Stimulated activated naive B cell treated with anti-CD40 and anti-IgM and Interleukin-4, amounts not matched to agents 10 μg/mL and 1 μg/mL and 100 μg/mL, for 72 hours (primary cell): ENCODE measurements around the gene AP2B1.

ENCODE experiments used
- ATAC-seq, 2 donors: fragments of 150-1000 bp; cut with Tn5 transposase; replicated peaks; 2 replicates each; pipeline ENCODE4 v1.10.0; 2021; ENCODE audit warnings: moderate library complexity in 1 of 2
- DNase-seq: peaks from one replicate; pipeline ENCODE4 v3.0.0; 2021
- H3K27ac Mint-ChIP-seq: one replicate; pipeline ENCODE4 v1.8.0; 2022; ENCODE audit warnings: mild to moderate bottlenecking, mixed read lengths
- H3K27me3 Mint-ChIP-seq, 2 donors: one replicate each; pipeline ENCODE4 v1.8.0; 2022; ENCODE audit warnings: mixed read lengths in 2 of 2
- H3K36me3 Mint-ChIP-seq, 2 donors: one replicate each; pipeline ENCODE4 v1.8.0; 2022; ENCODE audit warnings: mixed read lengths in 2 of 2, mild to moderate bottlenecking in 1 of 2
- H3K4me1 Mint-ChIP-seq, 2 donors: one replicate each; pipeline ENCODE4 v1.8.0; 2022; ENCODE audit warnings: mixed read lengths in 2 of 2, mild to moderate bottlenecking in 1 of 2
- H3K4me3 Mint-ChIP-seq, 2 donors: one replicate each; pipeline ENCODE4 v1.8.0; 2022; ENCODE audit warnings: mild to moderate bottlenecking in 2 of 2, mixed read lengths in 2 of 2, moderate library complexity in 1 of 2
- H3K9me3 Mint-ChIP-seq, 2 donors: one replicate each; pipeline ENCODE4 v1.8.0; 2022; ENCODE audit warnings: mixed read lengths in 2 of 2, mild to moderate bottlenecking in 1 of 2

Gene AP2B1

GRCh38 chr17:35587074-35587961, at the start of gene AP2B1:
Gene AP2B1 (plus strand): TSS chr17:35587322. CDS start chr17:35594031, 6,709 bp downstream.
- Mint-ChIP-seq H3K4me1 (peaks cover 12 to 32% of the 10 kb centered on the region in 2 donors), H3K27me3 (no peaks in the 10 kb centered on the region), H3K4me3 (peak within 1 kb of the TSS; percentile 91 to 93), H3K36me3 (peaks cover 4 to 9% of the 10 kb centered on the region in 2 donors), H3K9me3 (no peaks in the 10 kb centered on the region), H3K27ac (peak within 1 kb of the TSS; percentile 95)
- peak; percentile 97 for ATAC-seq
- DNase-seq = peak; percentile 93

GRCh38 chr17:35537601-35538141, 49.5 kb upstream of the AP2B1 start, which contains the start of gene SLFN12L:
Gene SLFN12L (minus strand): TSS chr17:35537678. CDS start chr17:35522364, 15,314 bp downstream.
- Mint-ChIP-seq H3K4me3 (peak within 1 kb of the TSS; percentile 66 to 73), H3K9me3 (no peaks in the 10 kb centered on the region), H3K36me3 (no peaks in the 10 kb centered on the region), H3K27ac (peak within 1 kb of the TSS; percentile 82), H3K27me3 (no peaks in the 10 kb centered on the region), H3K4me1 (peaks cover 25 to 54% of the 10 kb centered on the region in 2 donors)
- DNase-seq (no peak), ATAC-seq (peak; percentile 71)

DNA sequence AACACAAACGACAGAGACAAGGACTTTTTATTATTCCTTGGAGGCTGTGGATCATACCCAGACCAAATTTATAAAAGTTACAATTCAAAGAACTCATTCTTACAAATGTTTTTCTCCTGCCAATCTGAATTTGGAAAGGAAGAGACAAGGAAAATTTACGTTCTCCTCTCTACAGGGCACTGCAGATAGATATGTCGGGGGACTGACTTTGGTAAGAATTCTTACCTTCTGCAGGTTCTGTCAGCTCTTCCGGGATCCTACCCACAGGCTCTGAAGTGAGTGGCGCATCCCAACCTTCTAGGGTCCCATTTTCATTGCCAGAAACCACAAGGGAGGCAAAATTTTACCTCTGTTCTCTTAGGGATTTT, 47.5 kb upstream of the AP2B1 start:
- H3K9me3 Mint-ChIP-seq = no peaks in the 10 kb centered on the region
- peak overlapping the region; percentile 47 to 68 for H3K4me3 Mint-ChIP-seq
- DNase-seq (no peak), ATAC-seq (no peak)
- peaks cover 27 to 58% of the 10 kb centered on the region in 2 donors for H3K4me1 Mint-ChIP-seq
- H3K27ac Mint-ChIP-seq = peak overlapping the region; percentile 42
- no peaks in the 10 kb centered on the region for H3K36me3 Mint-ChIP-seq
- no peaks in the 10 kb centered on the region for H3K27me3 Mint-ChIP-seq

DNA sequence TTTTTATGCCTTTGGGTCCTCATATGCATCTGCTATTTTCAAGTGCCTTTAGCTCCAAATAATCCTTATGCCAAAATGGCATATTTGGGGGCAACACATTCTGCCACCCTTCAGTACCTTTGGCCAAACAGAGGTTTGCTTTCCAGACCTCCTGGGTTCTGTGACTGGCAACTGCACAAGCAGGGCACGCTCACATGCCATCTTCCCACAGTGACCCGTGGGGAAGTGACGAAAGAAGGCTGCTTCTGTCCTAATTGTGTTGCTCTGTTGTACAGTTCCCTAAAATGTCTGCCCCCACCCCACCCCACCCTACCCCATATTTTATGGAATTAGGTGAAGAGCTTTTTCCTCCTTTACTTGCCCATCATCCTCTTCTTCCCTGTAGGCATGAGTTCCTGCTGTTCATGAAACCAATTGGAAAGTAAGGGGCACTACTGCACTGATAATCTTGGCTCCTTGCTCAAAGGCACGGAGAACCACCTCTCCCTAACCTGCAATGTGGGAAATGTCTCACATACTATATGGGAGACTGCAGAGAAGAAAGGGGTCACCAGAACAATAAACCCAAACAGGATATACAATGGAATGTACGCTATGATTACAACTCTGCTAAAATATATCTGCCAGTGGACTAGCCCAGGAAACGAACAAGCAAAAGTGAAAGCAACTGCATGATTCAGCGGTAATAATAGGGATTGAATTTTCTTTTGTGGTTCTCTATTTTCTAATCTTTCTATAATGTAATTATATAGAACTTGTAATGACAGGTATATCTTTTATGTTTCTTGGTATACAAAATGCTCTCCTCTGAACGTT, 46.3 kb upstream of the AP2B1 start:
- no peaks in the 10 kb centered on the region for H3K36me3 Mint-ChIP-seq
- H3K4me1 Mint-ChIP-seq = peaks cover 30 to 58% of the 10 kb centered on the region in 2 donors
- no peaks in the 10 kb centered on the region for H3K9me3 Mint-ChIP-seq
- no peaks in the 10 kb centered on the region for H3K27me3 Mint-ChIP-seq
- H3K27ac Mint-ChIP-seq = peak overlapping the region; percentile 95
- peak overlapping the region; percentile 80 to 86 for H3K4me3 Mint-ChIP-seq
- peak; percentile 81 for ATAC-seq
- peak; percentile 47 for DNase-seq

DNA sequence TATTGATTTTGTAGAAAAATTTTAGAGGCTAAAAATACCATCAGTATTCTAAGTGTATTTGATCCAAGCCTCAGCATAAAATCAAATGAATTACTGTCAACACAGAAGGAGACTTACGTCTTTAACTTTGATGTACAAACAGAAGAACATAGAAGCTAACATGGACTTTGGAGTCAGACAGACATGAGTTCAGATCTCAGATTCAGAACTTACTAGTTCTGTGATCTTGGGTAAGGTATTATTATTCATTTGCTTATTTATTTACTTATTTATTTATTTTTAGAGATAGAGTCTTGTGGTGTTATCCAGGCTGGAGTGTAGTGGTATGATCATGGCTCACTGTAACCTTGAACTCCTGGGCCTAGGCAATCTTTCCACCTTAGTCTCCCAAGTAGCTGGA, 45.7 kb upstream of the AP2B1 start:
- H3K4me3 Mint-ChIP-seq = peak overlapping the region; percentile 80 to 86
- H3K9me3 Mint-ChIP-seq = no peaks in the 10 kb centered on the region
- no peak for DNase-seq
- H3K4me1 Mint-ChIP-seq = peaks cover 35 to 64% of the 10 kb centered on the region in 2 donors
- ATAC-seq = no peak
- no peaks in the 10 kb centered on the region for H3K27me3 Mint-ChIP-seq
- H3K36me3 Mint-ChIP-seq = no peaks in the 10 kb centered on the region
- peak overlapping the region; percentile 59 for H3K27ac Mint-ChIP-seq

GRCh38 chr17:35542990-35543389, 44.1 kb upstream of the AP2B1 start:
- ATAC-seq (no peak), DNase-seq (no peak)
- H3K4me1 Mint-ChIP-seq = peaks cover 31 to 56% of the 10 kb centered on the region in 2 donors
- no peaks in the 10 kb centered on the region for H3K27me3 Mint-ChIP-seq
- H3K4me3 Mint-ChIP-seq = no peak overlapping the region
- H3K9me3 Mint-ChIP-seq = no peaks in the 10 kb centered on the region
- H3K27ac Mint-ChIP-seq = no peak overlapping the region
- H3K36me3 Mint-ChIP-seq = no peaks in the 10 kb centered on the region

DNA sequence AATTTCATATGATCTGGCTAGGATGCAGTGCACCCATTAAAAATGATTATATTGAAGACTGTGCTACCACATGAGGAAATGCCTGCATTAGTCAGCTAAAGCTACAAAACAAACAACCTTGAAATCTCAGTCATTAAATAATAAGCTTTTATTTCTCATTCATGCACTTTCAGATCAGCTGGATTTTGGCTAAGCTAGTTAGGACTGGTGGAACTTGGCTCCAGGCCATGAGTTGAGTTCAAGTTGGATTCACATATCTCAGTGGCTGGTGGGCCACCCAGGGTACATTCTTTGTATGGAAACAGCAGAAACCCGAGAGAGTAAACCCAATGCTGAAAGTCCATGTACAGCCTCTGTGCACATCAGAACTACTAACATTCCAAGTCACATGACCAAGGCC, 43.3 kb upstream of the AP2B1 start:
- Mint-ChIP-seq H3K9me3 (no peaks in the 10 kb centered on the region), H3K27me3 (no peaks in the 10 kb centered on the region), H3K4me1 (peaks cover 30 to 49% of the 10 kb centered on the region in 2 donors), H3K27ac (no peak overlapping the region), H3K4me3 (no peak overlapping the region), H3K36me3 (no peaks in the 10 kb centered on the region)
- no peak for DNase-seq
- no peak for ATAC-seq

DNA sequence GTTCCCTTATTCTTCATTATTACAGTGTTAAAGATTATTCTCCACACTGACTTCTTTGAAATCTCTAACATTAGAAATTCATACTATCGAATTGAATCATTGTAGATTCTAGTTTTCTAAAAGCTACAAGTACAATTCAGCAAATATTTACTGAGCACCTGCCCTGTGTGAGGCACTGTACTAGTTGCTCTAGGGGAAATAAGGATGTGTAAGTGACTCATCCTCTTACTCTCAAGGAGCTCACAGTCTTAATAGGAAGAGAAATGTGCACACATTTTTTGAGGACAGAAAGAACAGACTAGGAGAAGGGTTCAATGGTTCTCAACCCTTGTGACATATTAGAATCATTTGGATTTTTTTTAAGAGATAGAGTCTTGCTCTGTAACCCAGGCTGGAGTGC, 42.0 kb upstream of the AP2B1 start:
- no peak for ATAC-seq
- no peak overlapping the region for H3K4me3 Mint-ChIP-seq
- H3K36me3 Mint-ChIP-seq = no peaks in the 10 kb centered on the region
- no peaks in the 10 kb centered on the region for H3K27me3 Mint-ChIP-seq
- DNase-seq = no peak
- peaks cover 25 to 36% of the 10 kb centered on the region in 2 donors for H3K4me1 Mint-ChIP-seq
- H3K27ac Mint-ChIP-seq = no peak overlapping the region
- no peaks in the 10 kb centered on the region for H3K9me3 Mint-ChIP-seq

DNA sequence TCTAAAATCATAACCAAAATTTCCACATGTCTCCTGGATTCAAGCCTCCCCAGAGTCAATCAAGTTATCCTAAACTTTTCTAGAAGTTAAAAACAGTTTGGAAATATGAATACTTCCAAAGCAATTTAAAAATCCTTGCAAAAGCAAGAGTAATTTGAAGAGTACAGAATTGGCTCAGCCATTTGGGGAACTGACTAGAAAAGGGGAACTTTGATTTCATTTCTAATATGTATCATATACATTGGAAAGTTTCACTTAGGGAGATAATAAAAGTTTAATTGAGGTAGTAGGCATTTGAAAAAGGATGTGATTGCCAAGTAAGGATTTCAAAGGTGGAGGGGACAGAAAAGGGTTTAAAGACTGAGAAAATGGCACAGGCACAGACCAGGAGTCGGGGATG, 40.6 kb upstream of the AP2B1 start:
- Mint-ChIP-seq H3K9me3 (no peaks in the 10 kb centered on the region), H3K4me1 (peaks cover 19 to 27% of the 10 kb centered on the region in 2 donors), H3K4me3 (peak overlapping the region; percentile 9 to 23), H3K27me3 (no peaks in the 10 kb centered on the region), H3K36me3 (no peaks in the 10 kb centered on the region), H3K27ac (no peak overlapping the region)
- no peak for DNase-seq
- peak; percentile 84 to 94 for ATAC-seq

GRCh38 chr17:35548208-35548810, 38.8 kb upstream of the AP2B1 start:
- ATAC-seq (no peak), DNase-seq (no peak)
- Mint-ChIP-seq H3K36me3 (no peaks in the 10 kb centered on the region), H3K4me3 (no peak overlapping the region), H3K4me1 (peaks cover 16% of the 10 kb centered on the region in 2 donors), H3K27ac (no peak overlapping the region), H3K27me3 (no peaks in the 10 kb centered on the region), H3K9me3 (no peaks in the 10 kb centered on the region)

DNA sequence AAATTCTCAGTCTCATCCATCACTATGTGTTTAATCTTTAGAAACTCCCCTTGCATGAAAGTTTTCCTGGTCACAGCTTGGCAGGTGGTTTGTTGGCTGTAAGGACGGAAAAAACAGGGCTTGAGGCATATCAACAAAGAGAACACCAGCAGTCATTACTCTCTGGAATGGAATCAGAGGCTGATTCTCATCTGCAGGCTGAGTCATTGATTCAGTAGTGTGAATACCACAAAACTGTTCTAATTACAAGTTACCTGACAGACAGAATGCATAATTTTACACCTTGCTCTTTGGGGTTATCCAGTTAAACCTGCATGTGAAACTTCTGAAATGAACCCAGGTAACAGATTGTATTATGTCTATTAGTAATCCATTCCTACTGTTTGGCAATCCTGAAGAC, 38.1 kb upstream of the AP2B1 start:
- ATAC-seq (no peak), DNase-seq (no peak)
- H3K36me3 Mint-ChIP-seq = no peaks in the 10 kb centered on the region
- peaks cover 0 to 7% of the 10 kb centered on the region in 2 donors for H3K27me3 Mint-ChIP-seq
- H3K9me3 Mint-ChIP-seq = no peaks in the 10 kb centered on the region
- H3K4me1 Mint-ChIP-seq = peaks cover 13 to 14% of the 10 kb centered on the region in 2 donors
- H3K4me3 Mint-ChIP-seq = no peak overlapping the region
- no peak overlapping the region for H3K27ac Mint-ChIP-seq

- H3K9me3 Mint-ChIP-seq = no peaks in the 10 kb centered on the region
- no peak for DNase-seq
- H3K4me3 Mint-ChIP-seq = no peak overlapping the region
- peaks cover 13 to 21% of the 10 kb centered on the region in 2 donors for H3K27me3 Mint-ChIP-seq
- H3K4me1 Mint-ChIP-seq = no peaks in the 10 kb centered on the region
- ATAC-seq = no peak
- no peak overlapping the region for H3K27ac Mint-ChIP-seq
- H3K36me3 Mint-ChIP-seq = no peaks in the 10 kb centered on the region
Observed at GRCh38 chr17:35553310-35553709, 33.8 kb upstream of the AP2B1 start.

GRCh38 chr17:35554668-35555067, 32.5 kb upstream of the AP2B1 start:
- peaks cover 0 to 1% of the 10 kb centered on the region in 2 donors for H3K4me1 Mint-ChIP-seq
- no peaks in the 10 kb centered on the region for H3K9me3 Mint-ChIP-seq
- H3K36me3 Mint-ChIP-seq = no peaks in the 10 kb centered on the region
- H3K4me3 Mint-ChIP-seq = no peak overlapping the region
- peaks cover 22 to 27% of the 10 kb centered on the region in 2 donors for H3K27me3 Mint-ChIP-seq
- H3K27ac Mint-ChIP-seq = no peak overlapping the region
- DNase-seq (no peak), ATAC-seq (peak in 1 of 2 donors; percentile 76)

DNA sequence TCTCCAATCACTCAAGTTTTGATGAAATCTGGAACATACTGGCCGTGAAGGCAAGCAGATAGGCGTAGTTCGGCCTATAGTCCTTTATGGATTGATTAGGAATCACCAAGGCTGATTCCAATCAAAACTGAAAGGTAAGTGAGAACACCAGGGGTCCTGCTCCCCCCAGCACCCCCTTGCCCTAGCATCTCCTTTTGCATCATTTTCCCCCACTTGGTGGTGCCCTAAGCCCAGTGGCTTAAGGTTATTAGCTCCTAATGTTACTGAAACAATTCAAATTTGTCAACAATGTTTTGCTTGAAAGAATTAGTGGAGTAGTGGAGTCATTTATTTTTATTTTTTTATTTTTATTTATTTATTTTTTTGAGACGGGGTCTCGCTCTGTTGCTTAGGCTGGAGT, 31.4 kb upstream of the AP2B1 start:
- Mint-ChIP-seq H3K4me3 (no peak overlapping the region), H3K4me1 (peaks cover 3 to 9% of the 10 kb centered on the region in 2 donors), H3K36me3 (no peaks in the 10 kb centered on the region), H3K27me3 (peaks cover 27% of the 10 kb centered on the region in 2 donors), H3K27ac (no peak overlapping the region), H3K9me3 (no peaks in the 10 kb centered on the region)
- DNase-seq (no peak), ATAC-seq (no peak)
